RWPE2 (cell line): ENCODE results near the gene ADAMTS7.
"Not testable (repeated sequence)": the region's sequence is repeated elsewhere in the genome, so short reads cannot be mapped to it uniquely, and the experiment has no call there.

Source experiments
- ATAC-seq: fragments of 200-7000 bp; cut with Tn5 transposase; 3 replicates; pipeline ENCODE4 v1.9.1; 2021; ENCODE audit warnings: low read depth
- DNase-seq: peaks from one replicate; pipeline ENCODE4 v3.0.0-alpha.2; 2020; ENCODE audit warnings: low spot score
- H3K27ac ChIP-seq: fragments of 450-650 bp; 2 replicates; pipeline ENCODE4 v1.5.1; 2017; ENCODE audit warnings: mild to moderate bottlenecking; ENCODE audit not compliant: poor library complexity, severe bottlenecking
- H3K27me3 ChIP-seq: fragments of 250-450 bp; sonication (Bioruptor Pico); 2 replicates; pipeline ENCODE4 v1.5.1; 2021; ENCODE audit warnings: mild to moderate bottlenecking, moderate library complexity; ENCODE audit not compliant: insufficient read depth, poor library complexity, severe bottlenecking
- H3K36me3 ChIP-seq: fragments of 250-450 bp; sonication (Bioruptor Pico); 2 replicates; pipeline ENCODE4 v1.5.1; 2020; ENCODE audit warnings: low read depth, mild to moderate bottlenecking, moderate library complexity
- H3K4me1 ChIP-seq: fragments of 250-450 bp; sonication (Bioruptor Pico); 2 replicates; pipeline ENCODE4 v1.5.1; 2021; ENCODE audit warnings: mild to moderate bottlenecking, moderate library complexity; ENCODE audit not compliant: insufficient read depth, poor library complexity, severe bottlenecking
- H3K4me3 ChIP-seq: fragments of 250-450 bp; sonication (Bioruptor Pico); 2 replicates; pipeline ENCODE4 v1.5.1; 2021; ENCODE audit warnings: mild to moderate bottlenecking, moderate library complexity; ENCODE audit not compliant: severe bottlenecking
- H3K9me3 ChIP-seq: fragments of 250-450 bp; sonication (Bioruptor Pico); 2 replicates; pipeline ENCODE4 v1.5.1; 2021; ENCODE audit warnings: mild to moderate bottlenecking, moderate library complexity; ENCODE audit not compliant: severe bottlenecking
- TF ChIP-seq, protein P1 (sequence below): fragments of 450-650 bp; IDR thresholded peaks from one replicate; pipeline ENCODE4 v1.5.1; 2017; ENCODE audit warnings: mild to moderate bottlenecking, moderate library complexity; ENCODE audit not compliant: poor library complexity, severe bottlenecking

ADAMTS7 gene

DNA sequence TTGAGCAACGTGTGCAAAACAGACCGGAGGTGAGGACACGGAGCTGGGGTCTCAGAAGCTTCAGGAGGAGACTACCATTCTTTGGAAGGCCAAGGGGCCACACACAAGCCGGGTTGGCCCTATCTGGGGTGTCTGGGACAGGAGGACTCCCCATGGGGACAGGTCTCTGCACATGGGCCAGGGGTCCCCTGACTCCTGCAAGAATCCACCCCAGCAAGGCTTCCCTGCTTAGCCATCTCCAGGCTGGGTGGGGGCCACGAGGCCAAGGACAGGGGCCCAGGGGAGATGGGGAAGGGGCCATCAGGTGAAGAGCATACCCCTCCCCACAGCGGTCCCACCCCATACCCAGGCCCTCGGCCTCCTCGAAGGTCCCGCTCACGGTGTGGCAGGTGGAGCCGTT, 38.5 kb downstream of the ADAMTS7 start:
- H3K27me3 ChIP-seq = no peaks in the 10 kb centered on the region
- no peaks in the 10 kb centered on the region for H3K9me3 ChIP-seq
- no peak overlapping the region for H3K4me3 ChIP-seq
- TF ChIP-seq, protein P1, sequence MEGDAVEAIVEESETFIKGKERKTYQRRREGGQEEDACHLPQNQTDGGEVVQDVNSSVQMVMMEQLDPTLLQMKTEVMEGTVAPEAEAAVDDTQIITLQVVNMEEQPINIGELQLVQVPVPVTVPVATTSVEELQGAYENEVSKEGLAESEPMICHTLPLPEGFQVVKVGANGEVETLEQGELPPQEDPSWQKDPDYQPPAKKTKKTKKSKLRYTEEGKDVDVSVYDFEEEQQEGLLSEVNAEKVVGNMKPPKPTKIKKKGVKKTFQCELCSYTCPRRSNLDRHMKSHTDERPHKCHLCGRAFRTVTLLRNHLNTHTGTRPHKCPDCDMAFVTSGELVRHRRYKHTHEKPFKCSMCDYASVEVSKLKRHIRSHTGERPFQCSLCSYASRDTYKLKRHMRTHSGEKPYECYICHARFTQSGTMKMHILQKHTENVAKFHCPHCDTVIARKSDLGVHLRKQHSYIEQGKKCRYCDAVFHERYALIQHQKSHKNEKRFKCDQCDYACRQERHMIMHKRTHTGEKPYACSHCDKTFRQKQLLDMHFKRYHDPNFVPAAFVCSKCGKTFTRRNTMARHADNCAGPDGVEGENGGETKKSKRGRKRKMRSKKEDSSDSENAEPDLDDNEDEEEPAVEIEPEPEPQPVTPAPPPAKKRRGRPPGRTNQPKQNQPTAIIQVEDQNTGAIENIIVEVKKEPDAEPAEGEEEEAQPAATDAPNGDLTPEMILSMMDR = no peak
- no peaks in the 10 kb centered on the region for H3K4me1 ChIP-seq
- no peak overlapping the region for H3K27ac ChIP-seq
- no peak for DNase-seq
- no peak for ATAC-seq
- no peaks in the 10 kb centered on the region for H3K36me3 ChIP-seq

DNA sequence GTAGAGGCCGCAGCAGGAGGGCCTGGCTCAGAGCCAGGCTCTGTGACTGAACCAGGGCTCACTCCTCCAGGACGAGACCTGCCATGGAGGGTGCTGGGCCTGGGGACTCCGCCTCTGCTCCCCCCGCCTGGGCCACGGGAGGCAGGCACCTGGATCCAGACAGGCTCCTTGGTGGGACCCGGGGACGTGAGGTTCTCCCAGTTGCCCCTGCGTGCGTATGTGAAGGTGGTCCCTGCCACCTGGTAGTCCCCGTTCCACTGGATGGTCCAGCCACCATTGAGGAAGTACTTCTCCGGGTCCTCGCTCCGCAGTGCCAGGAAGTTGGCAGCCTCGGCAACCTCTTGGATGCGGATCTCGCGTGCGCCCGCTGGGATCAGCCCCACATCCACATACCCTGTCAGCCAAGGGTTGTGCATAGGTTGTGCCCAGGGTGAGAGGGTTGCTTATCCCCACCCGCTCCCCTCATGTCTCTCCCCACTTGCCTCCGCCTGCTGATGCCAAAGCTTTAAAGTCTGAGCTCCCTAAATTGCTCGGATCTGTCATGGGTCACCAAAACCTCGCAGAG, 39.7 kb downstream of the ADAMTS7 start:
- H3K4me1 ChIP-seq, H3K9me3 ChIP-seq, ATAC-seq, H3K4me3 ChIP-seq, H3K27me3 ChIP-seq, H3K27ac ChIP-seq, H3K36me3 ChIP-seq: not testable (repeated sequence)
- DNase-seq = peak; percentile 68

DNA sequence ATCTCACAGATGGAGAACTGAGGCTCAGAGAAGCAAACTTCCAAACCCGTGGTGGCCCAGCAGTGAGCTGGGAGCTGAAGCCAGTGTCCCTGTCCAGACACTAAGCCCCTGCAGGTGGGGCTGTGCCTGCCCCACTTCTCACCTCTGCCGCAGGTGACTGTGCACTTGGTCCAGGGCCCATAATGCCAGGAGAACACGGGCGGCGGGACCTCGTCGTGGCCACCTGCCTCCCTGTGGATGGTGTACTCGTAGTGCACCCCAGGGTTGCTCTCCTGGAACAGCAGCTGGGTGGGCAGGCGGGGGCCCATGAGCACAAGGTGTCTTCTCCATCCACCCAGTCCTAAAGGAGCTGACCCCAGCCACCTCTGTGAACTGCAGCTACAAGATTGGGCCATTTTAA, 40.2 kb downstream of the ADAMTS7 start:
- H3K9me3 ChIP-seq, H3K4me3 ChIP-seq, H3K4me1 ChIP-seq, ATAC-seq, H3K36me3 ChIP-seq, H3K27ac ChIP-seq, DNase-seq, H3K27me3 ChIP-seq: not testable (repeated sequence)

DNA sequence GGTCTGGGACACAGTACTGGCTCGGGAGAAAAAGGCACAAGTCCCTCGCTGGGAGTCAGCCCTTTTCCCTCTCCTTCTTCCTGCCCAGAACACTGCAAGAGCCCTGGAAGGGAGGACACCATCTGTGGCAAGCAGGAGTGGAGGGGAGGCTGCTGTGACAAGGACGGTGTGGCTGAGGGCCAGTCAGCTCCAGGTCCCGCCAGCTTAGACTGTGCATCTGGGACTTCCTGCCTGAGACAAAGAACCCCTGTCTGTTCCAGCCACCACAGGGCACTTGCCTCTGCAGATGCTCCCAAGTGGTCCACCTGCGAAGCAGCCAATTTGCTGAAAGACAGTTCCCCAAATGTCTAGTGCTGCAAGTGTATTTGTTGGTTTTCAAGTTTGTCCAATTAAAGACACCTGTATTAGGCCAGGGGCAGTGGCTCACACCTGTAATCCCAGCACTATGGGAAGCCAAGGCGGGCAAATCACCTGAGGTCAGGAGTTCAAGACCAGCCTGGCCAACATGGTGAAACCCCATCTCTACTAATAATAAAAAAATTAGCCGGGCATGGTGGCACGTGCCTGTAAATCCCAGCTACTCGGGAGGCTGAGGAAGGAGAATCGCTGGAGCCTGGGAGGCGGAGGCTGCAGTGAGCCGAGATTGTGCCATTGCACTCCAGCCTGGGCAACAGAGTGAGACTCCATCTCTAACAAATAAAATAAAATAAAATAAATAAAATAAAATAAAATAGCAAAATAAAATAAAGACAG, 41.6 kb downstream of the ADAMTS7 start:
- not testable (repeated sequence) for ATAC-seq, H3K4me3 ChIP-seq, H3K27me3 ChIP-seq, H3K27ac ChIP-seq, H3K36me3 ChIP-seq, H3K4me1 ChIP-seq, H3K9me3 ChIP-seq
- peak; percentile 40 for DNase-seq

DNA sequence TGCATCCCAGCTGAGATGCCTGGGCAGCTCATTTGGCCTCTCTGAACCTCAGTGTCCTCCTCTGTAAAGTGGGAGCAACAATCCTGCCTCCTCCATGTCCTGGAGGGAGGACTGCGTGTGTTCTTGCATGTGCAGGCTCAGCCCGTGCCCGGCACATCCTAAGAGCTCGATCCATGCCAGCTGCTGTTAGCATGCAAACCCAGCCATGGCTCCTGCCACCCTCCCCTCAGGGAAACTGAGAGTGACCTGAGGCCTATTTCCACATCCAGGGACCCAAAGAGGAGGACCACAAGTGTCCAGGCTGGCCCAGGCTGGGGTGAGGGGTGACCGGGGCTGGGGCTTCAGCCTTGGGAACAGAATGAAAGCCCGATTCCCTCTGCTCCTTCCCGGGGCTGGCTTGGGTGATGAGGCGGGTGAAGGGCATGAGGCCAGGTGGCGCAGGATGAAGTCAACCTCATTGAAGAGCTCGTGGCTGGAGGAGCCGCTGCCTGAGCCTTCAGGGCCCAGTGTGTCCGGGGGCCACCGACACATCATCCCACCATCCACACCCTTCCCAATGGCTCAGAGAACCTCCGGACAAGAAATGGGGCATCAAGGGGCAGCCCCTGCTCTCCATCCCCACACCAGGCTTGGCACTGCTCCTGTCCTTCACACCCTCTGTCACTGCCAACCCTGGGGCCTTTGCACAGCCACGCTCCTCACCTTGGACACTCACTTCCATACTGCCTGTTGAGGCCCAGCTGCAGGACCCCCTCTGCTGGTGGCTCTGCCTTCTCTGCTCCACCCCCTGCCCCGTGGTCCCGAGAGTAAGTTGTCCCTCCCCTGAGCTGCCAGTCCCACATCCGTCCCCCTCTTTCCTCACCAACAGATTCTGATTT, 42.5 kb downstream of the ADAMTS7 start:
- Histone ChIP-seq H3K36me3 (no peaks in the 10 kb centered on the region), H3K4me3 (no peak overlapping the region), H3K4me1 (no peaks in the 10 kb centered on the region), H3K27ac (no peak overlapping the region), H3K9me3 (no peaks in the 10 kb centered on the region), H3K27me3 (no peaks in the 10 kb centered on the region)
- DNase-seq = peak; percentile 61
- no peak for ATAC-seq
- TF ChIP-seq, protein P1 = no peak

- TF ChIP-seq, protein P1 = no peak
- Histone ChIP-seq H3K27ac (no peak overlapping the region), H3K9me3 (no peaks in the 10 kb centered on the region), H3K27me3 (no peaks in the 10 kb centered on the region), H3K36me3 (no peaks in the 10 kb centered on the region), H3K4me1 (no peaks in the 10 kb centered on the region), H3K4me3 (no peak overlapping the region)
- peak; percentile 78 for DNase-seq
- ATAC-seq = no peak
These were observed 43.2 kb downstream of the ADAMTS7 start for GRCh38 chr15:78768096-78768495.
